ENCODE data around the gene HECW1.

DNA sequence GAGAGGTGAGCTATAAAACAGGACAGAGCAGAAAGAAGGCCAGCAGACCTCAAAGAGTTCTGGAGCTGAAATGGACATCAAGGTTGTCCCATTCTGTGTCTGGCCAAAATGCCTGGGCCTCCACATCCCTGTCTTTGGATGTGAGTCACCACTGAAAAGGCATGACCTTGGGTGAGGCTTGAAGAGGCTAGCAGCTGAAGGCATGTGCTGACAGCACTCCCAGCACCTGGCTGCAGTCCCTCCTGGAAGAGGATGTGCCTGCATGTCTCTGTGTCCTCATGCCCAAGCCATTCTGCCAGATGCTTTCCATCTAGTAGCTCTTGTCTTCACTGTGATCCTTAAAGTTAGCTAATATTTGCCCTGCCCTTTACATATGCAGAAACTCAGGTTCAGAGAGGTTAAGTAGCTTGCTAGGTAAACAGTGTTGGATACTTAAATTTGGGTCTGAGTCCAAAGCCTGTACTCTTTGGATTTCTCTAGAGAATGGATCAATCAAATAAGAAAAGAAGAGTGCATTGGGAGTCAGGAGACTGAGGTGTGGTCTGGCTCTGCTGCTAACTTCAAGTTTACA is 35.8 kb downstream of the HECW1 start:
- TF ChIP-seq POLR2A (IDR thresholded peaks at IDR 0.05): no peak
- TF ChIP-seq, protein P1, sequence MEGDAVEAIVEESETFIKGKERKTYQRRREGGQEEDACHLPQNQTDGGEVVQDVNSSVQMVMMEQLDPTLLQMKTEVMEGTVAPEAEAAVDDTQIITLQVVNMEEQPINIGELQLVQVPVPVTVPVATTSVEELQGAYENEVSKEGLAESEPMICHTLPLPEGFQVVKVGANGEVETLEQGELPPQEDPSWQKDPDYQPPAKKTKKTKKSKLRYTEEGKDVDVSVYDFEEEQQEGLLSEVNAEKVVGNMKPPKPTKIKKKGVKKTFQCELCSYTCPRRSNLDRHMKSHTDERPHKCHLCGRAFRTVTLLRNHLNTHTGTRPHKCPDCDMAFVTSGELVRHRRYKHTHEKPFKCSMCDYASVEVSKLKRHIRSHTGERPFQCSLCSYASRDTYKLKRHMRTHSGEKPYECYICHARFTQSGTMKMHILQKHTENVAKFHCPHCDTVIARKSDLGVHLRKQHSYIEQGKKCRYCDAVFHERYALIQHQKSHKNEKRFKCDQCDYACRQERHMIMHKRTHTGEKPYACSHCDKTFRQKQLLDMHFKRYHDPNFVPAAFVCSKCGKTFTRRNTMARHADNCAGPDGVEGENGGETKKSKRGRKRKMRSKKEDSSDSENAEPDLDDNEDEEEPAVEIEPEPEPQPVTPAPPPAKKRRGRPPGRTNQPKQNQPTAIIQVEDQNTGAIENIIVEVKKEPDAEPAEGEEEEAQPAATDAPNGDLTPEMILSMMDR (IDR thresholded peaks at IDR 0.05): no peak

Measured in heart left ventricle (tissue), 13 donors.